ENCODE measurements around the gene AFP.
A peak's percentile ranks its signal among the peaks of the same experiment; 100 is the strongest.
"Not testable (repeated sequence)": the region's sequence is repeated elsewhere in the genome, so short reads cannot be mapped to it uniquely, and the experiment has no call there.

AFP gene

DNA sequence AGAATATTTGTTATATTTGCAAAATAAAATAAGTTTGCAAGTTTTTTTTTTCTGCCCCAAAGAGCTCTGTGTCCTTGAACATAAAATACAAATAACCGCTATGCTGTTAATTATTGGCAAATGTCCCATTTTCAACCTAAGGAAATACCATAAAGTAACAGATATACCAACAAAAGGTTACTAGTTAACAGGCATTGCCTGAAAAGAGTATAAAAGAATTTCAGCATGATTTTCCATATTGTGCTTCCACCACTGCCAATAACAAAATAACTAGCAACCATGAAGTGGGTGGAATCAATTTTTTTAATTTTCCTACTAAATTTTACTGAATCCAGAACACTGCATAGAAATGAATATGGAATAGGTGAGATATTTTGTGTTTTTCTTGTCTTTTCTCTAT is at the start of gene AFP:
TSS of gene AFP (plus strand) at position 238 of the 400 bp plus-strand sequence. CDS start at position 280, 42 bp downstream.
- Mint-ChIP-seq H3K4me3 (peak within 1 kb of the TSS in 1 of 3 experiments; percentile 72), H3K9me3 (no peaks in the 10 kb centered on the region), H3K27me3 (ENCODE audit: low read depth) (no peaks in the 10 kb centered on the region), H3K4me1 (no peaks in the 10 kb centered on the region), H3K27ac (peak within 1 kb of the TSS in 1 of 3 experiments; percentile 84), H3K36me3 (ENCODE audit: low read depth) (no peaks in the 10 kb centered on the region)
- TF ChIP-seq, protein P1, sequence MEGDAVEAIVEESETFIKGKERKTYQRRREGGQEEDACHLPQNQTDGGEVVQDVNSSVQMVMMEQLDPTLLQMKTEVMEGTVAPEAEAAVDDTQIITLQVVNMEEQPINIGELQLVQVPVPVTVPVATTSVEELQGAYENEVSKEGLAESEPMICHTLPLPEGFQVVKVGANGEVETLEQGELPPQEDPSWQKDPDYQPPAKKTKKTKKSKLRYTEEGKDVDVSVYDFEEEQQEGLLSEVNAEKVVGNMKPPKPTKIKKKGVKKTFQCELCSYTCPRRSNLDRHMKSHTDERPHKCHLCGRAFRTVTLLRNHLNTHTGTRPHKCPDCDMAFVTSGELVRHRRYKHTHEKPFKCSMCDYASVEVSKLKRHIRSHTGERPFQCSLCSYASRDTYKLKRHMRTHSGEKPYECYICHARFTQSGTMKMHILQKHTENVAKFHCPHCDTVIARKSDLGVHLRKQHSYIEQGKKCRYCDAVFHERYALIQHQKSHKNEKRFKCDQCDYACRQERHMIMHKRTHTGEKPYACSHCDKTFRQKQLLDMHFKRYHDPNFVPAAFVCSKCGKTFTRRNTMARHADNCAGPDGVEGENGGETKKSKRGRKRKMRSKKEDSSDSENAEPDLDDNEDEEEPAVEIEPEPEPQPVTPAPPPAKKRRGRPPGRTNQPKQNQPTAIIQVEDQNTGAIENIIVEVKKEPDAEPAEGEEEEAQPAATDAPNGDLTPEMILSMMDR (IDR thresholded peaks at IDR 0.05; ENCODE audit: unreplicated experiment in 3 of 3), result no peak

DNA sequence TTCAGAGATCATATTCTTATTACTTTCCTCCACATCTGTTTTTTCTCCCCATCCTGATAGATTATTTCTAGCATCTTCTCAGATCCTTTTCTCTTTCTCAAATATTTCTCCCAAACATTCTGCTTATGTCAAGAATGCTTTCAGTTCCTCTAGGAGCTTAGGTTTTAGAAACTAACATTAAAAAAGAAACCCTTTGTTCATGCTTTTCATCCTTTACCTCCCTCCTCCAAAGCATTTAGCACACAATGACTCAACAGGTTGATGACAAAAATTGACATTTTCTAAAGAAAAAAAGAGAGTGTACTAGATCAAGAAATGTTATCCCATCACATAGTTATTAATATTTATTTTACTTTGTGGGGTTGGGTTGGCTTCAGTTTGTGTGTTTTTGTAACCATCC is 48.5 kb upstream of the AFP start:
- Mint-ChIP-seq H3K27me3 (ENCODE audit: low read depth) (no peaks in the 10 kb centered on the region), H3K4me3 (no peak overlapping the region), H3K9me3 (no peaks in the 10 kb centered on the region), H3K27ac (no peak overlapping the region), H3K36me3 (ENCODE audit: low read depth) (no peaks in the 10 kb centered on the region), H3K4me1 (no peaks in the 10 kb centered on the region)
- TF ChIP-seq, protein P1 (IDR thresholded peaks at IDR 0.05; ENCODE audit: unreplicated experiment in 3 of 3), result no peak

DNA sequence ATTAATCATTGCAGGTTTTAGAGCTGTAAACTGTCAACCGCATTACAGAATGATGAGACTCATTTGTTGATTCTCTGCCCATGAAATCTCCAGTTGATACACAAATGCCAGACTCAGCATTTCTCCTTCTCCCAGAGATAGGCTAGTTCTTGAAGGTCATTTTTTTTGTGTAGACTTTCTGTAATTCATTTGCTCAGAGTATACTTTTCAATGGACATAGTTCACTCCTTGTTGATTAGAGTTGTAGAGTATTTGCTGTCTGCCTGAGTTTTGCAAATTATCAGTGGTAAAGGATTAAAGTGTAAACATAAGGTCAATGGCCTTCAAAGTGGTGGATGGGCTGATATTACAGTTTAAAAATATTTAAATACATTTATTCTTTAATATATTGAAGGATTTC is 47.1 kb upstream of the AFP start:
- Mint-ChIP-seq H3K27ac (no peak overlapping the region), H3K4me3 (no peak overlapping the region), H3K27me3 (ENCODE audit: low read depth) (no peaks in the 10 kb centered on the region), H3K36me3 (ENCODE audit: low read depth) (no peaks in the 10 kb centered on the region), H3K9me3 (no peaks in the 10 kb centered on the region), H3K4me1 (no peaks in the 10 kb centered on the region)
- TF ChIP-seq, protein P1 (IDR thresholded peaks at IDR 0.05; ENCODE audit: unreplicated experiment in 3 of 3), result no peak

DNA sequence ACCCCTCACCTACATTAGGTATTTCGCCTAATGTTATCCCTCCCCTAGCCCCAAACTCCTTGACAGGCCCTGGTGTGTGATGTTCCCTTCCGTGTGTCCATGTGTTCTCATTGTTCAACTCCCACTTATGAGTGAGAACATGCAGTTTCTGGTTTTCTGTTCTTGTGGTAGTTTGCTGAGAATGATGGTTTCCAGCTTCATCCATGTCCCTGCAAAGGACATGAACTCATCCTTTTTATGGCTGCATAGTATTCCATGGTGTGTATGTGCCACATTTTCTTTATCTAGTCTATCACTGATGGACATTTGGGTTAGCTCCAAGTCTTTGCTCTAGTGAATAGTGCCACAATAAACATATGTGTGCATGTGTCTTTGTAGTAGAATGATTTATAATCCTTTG is 46.4 kb upstream of the AFP start:
- not testable (repeated sequence) for H3K27me3 Mint-ChIP-seq (ENCODE audit: low read depth); H3K4me3 Mint-ChIP-seq; H3K4me1 Mint-ChIP-seq; H3K36me3 Mint-ChIP-seq (ENCODE audit: low read depth); H3K9me3 Mint-ChIP-seq; H3K27ac Mint-ChIP-seq

DNA sequence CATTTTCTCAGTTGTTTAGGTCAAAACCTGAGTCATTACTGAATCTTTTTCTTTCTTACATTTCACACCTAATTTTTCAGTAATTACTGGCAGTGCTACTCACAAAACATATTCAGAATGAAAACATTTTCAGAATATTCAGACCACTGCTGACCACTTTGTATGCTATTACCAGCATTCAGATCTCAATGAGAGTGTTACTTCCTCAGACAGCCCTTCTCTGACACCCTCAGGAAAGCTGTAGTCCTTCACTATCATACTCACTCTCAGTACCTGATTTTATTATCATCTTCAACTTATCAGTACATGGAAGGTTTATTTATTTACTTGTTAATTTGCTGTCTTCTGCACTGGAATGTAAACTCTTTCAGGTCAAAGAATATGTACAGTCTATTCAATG is 44.2 kb upstream of the AFP start:
- Mint-ChIP-seq H3K4me1 (no peaks in the 10 kb centered on the region), H3K27ac (no peak overlapping the region), H3K27me3 (ENCODE audit: low read depth) (no peaks in the 10 kb centered on the region), H3K4me3 (no peak overlapping the region), H3K36me3 (ENCODE audit: low read depth) (no peaks in the 10 kb centered on the region), H3K9me3 (no peaks in the 10 kb centered on the region)
- TF ChIP-seq, protein P1 (IDR thresholded peaks at IDR 0.05; ENCODE audit: unreplicated experiment in 3 of 3), result no peak

DNA sequence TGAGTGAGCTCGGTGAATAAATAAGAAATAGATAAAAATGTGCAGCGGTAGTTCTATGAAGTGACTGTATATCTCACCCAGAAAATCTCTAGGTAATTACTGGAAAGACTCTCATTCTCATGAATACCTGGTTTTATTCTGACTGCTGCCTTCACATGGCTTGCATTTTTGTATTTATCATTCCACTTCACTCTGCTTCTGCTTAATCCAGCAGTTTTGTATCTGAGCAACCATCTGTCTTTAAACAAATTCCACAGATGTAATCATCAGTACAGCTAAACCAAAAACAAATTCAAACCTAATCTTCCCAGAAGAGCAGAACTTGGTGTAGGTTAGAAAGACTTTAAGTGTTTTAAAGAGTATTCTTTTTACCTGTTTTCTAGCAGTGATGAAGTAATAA is 43.1 kb upstream of the AFP start:
- TF ChIP-seq, protein P1 (IDR thresholded peaks at IDR 0.05; ENCODE audit: unreplicated experiment in 3 of 3), result no peak
- Mint-ChIP-seq H3K27ac (no peak overlapping the region), H3K4me1 (no peaks in the 10 kb centered on the region), H3K4me3 (no peak overlapping the region), H3K36me3 (ENCODE audit: low read depth) (no peaks in the 10 kb centered on the region), H3K27me3 (ENCODE audit: low read depth) (no peaks in the 10 kb centered on the region), H3K9me3 (no peaks in the 10 kb centered on the region)
